Endothelial cell of coronary artery (primary cell): ENCODE measurements around the gene SIGLEC7. TPM values are rescaled to one million over a fixed set of nuclear protein-coding genes. Genes with fewer than 3 reads are reported as not detected.

Experiments used
- total RNA-seq: library from RNA; depleted of rRNA; stranded (reverse); fragments of >200 nt; gene quantifications from 2 replicates; pipeline ENCODE4 v1.2.3, GENCODE V29; 2014

SIGLEC7 gene
- total RNA-seq: under 0.01 TPM in 1 of 2 replicates, not detected in the other

GRCh38 chr19:51142119-51142518, at the start of gene SIGLEC7:
TSS of gene SIGLEC7 (plus strand) at chr19:51142301. CDS start at chr19:51142370, 69 bp downstream.

GRCh38 chr19:51108066-51108804, 33.9 kb upstream of the SIGLEC7 start, which contains the start of gene CTU1:
TSS of gene CTU1 (minus strand) at chr19:51108409. CDS start at chr19:51104569, 3,840 bp downstream.

GRCh38 chr19:51124729-51125128, 17.4 kb upstream of the SIGLEC7 start, which contains the start of gene SIGLEC9:
TSS of gene SIGLEC9 (plus strand) at chr19:51124906. CDS start at chr19:51124975, 69 bp downstream.

Other genes starting within 250 kb of the SIGLEC7 start
- not detected in 2 replicates for gene KLK4, start 230.9 kb upstream of the SIGLEC7 start, total RNA-seq
- not detected in 2 replicates for gene KLK5, start 189.3 kb upstream of the SIGLEC7 start, total RNA-seq
- 0.09 TPM in 1 of 2 replicates, not detected in the other for gene KLK6, start 172.7 kb upstream of the SIGLEC7 start, total RNA-seq
- gene KLK7, start 158.4 kb upstream of the SIGLEC7 start, total RNA-seq: not detected in 2 replicates
- gene KLK8, start 140.7 kb upstream of the SIGLEC7 start, total RNA-seq: not detected in 2 replicates
- under 0.01 TPM in 1 of 2 replicates, not detected in the other for gene KLK10, start 122.6 kb upstream of the SIGLEC7 start, total RNA-seq
- gene KLK11, start 115.7 kb upstream of the SIGLEC7 start, total RNA-seq: not detected in 2 replicates
- gene KLK12, start 107.3 kb upstream of the SIGLEC7 start, total RNA-seq: not detected in 2 replicates
- not detected in 2 replicates for gene KLK13, start 77.2 kb upstream of the SIGLEC7 start, total RNA-seq
- gene KLK14, start 59.4 kb upstream of the SIGLEC7 start, total RNA-seq: 0.19 TPM in 1 of 2 replicates, not detected in the other
- gene CTU1, start 33.9 kb upstream of the SIGLEC7 start, total RNA-seq: 5.8 and 7.3 TPM in 2 replicates
- 0.09 TPM in 1 of 2 replicates, not detected in the other for gene SIGLEC9, start 17.4 kb upstream of the SIGLEC7 start, total RNA-seq
- not detected in 2 replicates for gene CD33, start 82.8 kb downstream of the SIGLEC7 start, total RNA-seq
- gene SIGLECL1, start 108.8 kb downstream of the SIGLEC7 start, total RNA-seq: not detected in 2 replicates
- gene IGLON5, start 169.3 kb downstream of the SIGLEC7 start, total RNA-seq: under 0.01 TPM in 1 of 2 replicates, not detected in the other
- 0.18 and 0.19 TPM in 2 replicates for gene VSIG10L, start 199.8 kb downstream of the SIGLEC7 start, total RNA-seq
- gene ETFB, start 224.1 kb downstream of the SIGLEC7 start, total RNA-seq: 121 and 134 TPM in 2 replicates
- 0.18 TPM in 1 of 2 replicates, not detected in the other for gene CLDND2, start 226.7 kb downstream of the SIGLEC7 start, total RNA-seq
- gene NKG7, start 230.4 kb downstream of the SIGLEC7 start, total RNA-seq: not detected in 2 replicates
- gene LIM2, start 245.7 kb downstream of the SIGLEC7 start, total RNA-seq: not detected in 2 replicates
- not detected in 2 replicates for gene C19orf84, start 248.3 kb downstream of the SIGLEC7 start, total RNA-seq